GM15510 (cell line): ENCODE results near the gene SOHLH1.

Source experiments
- POLR2A ChIP-seq: IDR thresholded peaks from 3 replicates; pipeline ENCODE4 v1.6.1; 2011; ENCODE audit warnings: borderline replicate concordance; ENCODE audit not compliant: insufficient read length; ENCODE audit errors: extremely low read depth

SOHLH1 gene

GRCh38 chr9:135736979-135737839 lies 37.9 kb upstream of the SOHLH1 start:
- no peak for TF ChIP-seq POLR2A

DNA sequence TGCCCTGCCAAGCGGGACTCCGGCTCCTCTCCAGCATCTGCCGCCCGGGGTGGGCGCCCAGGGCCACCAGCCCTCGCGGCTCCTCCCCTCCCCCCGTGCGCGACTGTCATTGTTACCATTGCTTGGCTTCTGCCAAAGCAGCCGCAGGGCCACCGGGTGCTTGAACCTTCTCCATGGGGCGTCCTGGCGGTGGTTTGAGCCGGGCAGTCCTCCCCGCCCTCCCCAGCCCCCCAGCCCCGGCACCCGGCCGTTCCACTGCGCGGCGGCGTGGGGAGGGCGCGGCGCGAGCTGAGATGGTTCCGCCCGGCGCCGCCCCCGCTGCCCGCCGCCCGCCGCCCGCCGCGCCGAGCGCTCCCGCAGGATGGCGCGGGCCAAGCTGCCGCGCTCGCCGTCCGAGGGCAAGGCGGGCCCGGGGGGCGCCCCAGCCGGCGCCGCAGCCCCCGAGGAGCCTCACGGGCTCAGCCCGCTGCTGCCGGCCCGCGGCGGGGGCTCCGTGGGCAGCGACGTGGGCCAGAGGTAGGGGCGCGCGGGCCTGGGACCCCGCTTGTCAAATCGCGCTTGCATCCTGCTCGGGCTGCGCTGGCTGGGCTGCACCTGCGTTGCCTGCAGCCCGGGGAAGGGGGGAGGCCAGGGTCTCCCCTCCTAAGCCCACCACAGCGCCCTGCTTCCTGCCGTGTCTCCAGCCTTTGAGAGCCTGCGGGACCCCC lies 37.1 kb upstream of the SOHLH1 start:
- TF ChIP-seq POLR2A, result no peak

DNA sequence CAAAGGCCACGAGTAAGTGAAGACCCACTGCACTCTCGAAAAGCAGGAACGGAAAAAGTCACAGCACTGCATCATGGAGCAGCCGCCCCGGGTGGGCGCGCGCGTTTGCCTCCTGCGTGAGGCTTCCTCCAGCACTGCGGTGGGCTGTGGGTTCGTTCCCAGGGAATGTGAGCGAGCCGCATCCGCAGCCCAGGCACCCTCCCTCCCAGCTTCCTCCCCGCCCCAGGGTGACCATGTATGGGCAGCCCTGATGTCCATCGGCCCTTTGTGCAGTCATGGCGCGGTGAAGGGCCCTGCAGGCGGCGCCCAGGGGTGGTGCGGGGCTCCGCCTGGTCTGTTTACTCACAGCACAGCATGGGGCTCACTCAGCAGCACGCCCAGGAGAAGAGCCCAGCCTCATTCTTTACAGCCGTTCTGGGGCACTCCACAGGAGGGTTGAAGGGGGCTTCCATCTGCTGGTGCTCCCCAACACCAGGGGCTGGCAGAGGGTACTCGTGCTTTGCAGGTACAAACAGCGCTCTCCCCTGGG lies 35.4 kb upstream of the SOHLH1 start:
- no peak for TF ChIP-seq POLR2A

DNA sequence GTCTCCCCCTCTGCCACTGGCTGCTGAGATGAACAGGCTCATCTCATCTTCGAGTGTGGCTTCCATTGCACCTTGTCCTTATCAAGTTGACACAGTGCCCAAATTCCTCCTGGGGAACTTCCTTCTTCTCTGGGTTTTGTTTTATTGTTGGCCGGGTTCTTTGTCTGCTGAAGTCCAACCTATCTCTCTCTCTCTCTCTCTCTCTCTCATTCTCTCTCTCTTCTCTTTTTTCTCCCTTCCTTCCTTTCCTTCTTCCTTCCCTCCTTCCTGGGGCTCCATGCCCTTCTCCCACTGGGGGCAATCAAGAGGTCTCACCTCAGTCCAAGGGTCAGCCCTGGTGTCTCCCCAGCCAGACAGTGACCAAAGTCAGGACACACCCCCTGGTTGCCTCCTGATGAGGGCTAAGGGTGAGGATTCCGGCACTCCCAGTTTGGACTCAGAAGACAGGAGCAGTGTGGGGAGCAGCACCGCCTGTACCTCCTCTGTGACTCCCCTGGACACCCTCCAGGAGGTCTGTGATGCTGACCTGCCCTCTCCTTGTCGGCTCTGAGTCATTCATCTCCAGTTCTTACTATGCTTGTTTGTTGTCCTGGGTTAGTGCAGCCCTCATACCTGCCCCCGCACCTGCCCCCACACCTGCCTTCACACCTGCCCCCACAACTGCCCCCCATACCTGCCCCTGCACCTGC lies 33.4 kb upstream of the SOHLH1 start:
- TF ChIP-seq POLR2A, result no peak

DNA sequence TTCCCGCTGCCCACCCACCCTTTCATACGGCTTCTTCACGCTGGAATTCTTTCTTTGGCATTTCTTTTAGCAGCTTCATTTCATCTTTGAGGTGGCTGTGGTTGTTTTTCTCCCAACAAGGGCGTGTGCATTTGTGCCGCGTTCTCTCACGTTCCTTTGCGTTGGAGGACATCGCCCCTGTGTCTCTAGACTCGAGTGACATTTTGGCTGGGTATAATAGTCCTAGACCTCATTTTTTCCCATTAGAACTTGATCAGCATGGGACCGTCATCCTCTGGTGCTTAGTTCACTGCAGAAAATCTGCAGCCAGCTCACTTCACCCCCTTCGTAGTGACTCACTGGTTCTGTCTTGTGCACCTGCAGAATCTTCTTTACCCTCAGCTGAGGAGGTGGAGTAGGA lies 32.2 kb upstream of the SOHLH1 start:
- no peak for TF ChIP-seq POLR2A

GRCh38 chr9:135729480-135729879 lies 30.2 kb upstream of the SOHLH1 start:
- no peak for TF ChIP-seq POLR2A

- no peak for TF ChIP-seq POLR2A
These were observed 29.3 kb upstream of the SOHLH1 start for GRCh38 chr9:135728436-135729110.

GRCh38 chr9:135727257-135727875 lies 28.1 kb upstream of the SOHLH1 start:
- TF ChIP-seq POLR2A, result no peak

DNA sequence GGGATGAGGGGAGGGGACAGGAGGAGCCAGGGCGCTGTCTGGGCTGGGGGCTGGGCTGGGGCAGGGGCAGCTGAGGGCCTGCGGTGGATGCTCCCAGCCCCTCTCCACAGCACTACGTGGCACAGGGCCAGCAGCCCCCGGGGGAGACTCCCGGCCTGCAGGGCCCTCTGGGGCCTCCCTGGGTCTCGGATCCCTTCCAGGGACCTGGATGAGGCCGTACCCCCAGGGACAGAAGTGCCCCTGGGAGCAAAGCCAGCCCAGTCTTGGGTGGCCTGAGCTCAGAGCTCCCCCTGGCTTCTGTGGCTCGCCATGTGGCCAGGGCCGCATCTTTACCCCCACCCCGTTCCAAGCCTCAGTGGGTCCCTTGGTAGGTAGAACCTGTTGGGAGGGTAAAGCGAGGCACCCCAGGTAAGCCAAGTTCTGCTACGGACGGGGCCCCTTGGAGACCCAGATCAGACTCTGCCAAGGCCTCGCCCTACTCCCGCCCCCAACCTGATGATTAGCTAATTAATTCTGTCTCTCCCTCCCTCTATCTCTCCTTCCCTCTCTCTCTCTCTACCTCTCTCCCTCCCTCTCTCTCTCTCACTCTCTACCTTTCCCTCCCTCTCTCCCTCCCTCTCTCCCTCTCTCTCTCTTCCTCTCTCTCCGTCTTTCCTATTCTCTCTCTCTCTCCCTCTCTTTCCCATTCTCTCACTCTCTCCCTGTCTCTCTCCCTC lies 27.0 kb upstream of the SOHLH1 start:
- no peak for TF ChIP-seq POLR2A

GRCh38 chr9:135724186-135724787 lies 25.0 kb upstream of the SOHLH1 start:
- TF ChIP-seq POLR2A, result no peak

- TF ChIP-seq POLR2A, result no peak
These were observed 23.1 kb upstream of the SOHLH1 start for GRCh38 chr9:135722365-135722764.

DNA sequence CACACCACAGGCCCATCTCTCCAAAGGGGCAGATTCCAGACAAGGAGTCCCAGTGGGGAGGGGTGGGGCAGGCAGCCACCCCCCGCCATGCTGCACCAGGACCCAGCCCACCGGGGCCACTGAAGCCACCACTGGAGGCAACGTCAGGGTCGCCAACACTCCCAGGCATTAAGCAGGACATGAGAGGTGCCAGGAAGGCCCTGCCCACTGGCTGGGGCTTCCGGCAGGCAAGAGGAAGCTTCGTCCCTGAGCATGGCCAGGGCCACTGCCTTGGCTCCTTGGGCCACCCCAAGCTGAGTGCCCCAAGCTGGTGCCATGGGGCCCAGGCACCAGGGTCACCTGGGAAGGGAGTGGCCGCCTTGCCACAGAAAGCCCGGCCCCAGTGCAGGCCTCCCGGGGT lies 20.2 kb upstream of the SOHLH1 start:
- TF ChIP-seq POLR2A, result no peak

DNA sequence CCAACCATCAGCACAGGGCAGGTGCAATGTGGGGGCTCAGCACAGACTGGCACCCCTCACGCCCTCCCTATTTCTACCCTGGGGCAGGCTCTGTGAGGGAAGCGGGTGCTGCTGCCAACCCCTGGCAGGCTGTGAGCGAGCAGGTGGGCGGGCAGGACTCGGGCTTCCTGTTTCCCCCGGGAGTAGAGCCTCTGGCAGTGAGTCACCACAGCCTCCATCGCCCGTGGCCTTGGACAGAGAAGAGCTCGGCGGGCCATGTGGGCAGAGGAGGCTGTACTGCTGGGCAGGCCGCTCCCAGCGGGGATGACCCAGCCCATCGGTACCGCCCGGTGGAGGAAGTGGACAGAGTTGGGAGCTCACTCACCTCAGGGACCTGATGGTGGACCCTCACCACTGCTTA lies 19.3 kb upstream of the SOHLH1 start:
- TF ChIP-seq POLR2A, result no peak
